Raji (cell line): ENCODE measurements around the gene IGF2BP3.

Experiments used
- POLR2A ChIP-seq: IDR thresholded peaks from 2 replicates; pipeline ENCODE4 v1.6.1; 2011; ENCODE audit warnings: low read depth, low read length, control low read depth; ENCODE audit not compliant: insufficient read depth

The IGF2BP3 gene

GRCh38 chr7:23470330-23471105, at the start of gene IGF2BP3:
Gene IGF2BP3 (minus strand): TSS chr7:23470491. CDS start chr7:23470110, 381 bp downstream.
- peak; percentile 68 for TF ChIP-seq POLR2A

- TF ChIP-seq POLR2A: no peak
These were observed 44.5 kb upstream of the IGF2BP3 start for GRCh38 chr7:23514755-23515154.

GRCh38 chr7:23494009-23494408, 23.7 kb upstream of the IGF2BP3 start:
- no peak for TF ChIP-seq POLR2A

- TF ChIP-seq POLR2A: no peak
These were observed 21.2 kb upstream of the IGF2BP3 start for GRCh38 chr7:23491502-23491901.

GRCh38 chr7:23490357-23491135, 20.3 kb upstream of the IGF2BP3 start:
- peak; percentile 46 for TF ChIP-seq POLR2A

- no peak for TF ChIP-seq POLR2A
These were observed 17.4 kb upstream of the IGF2BP3 start for GRCh38 chr7:23487670-23488069.

GRCh38 chr7:23486002-23486773, 15.9 kb upstream of the IGF2BP3 start:
- TF ChIP-seq POLR2A: no peak

- TF ChIP-seq POLR2A: no peak
These were observed 12.4 kb upstream of the IGF2BP3 start for GRCh38 chr7:23482686-23483085.

- no peak for TF ChIP-seq POLR2A
These were observed 7.9 kb upstream of the IGF2BP3 start for GRCh38 chr7:23477962-23478866.

GRCh38 chr7:23477157-23477499, 6.8 kb upstream of the IGF2BP3 start:
- TF ChIP-seq POLR2A: no peak

GRCh38 chr7:23476286-23477156, 6.2 kb upstream of the IGF2BP3 start:
- no peak for TF ChIP-seq POLR2A

GRCh38 chr7:23475576-23475839, 5.2 kb upstream of the IGF2BP3 start:
- TF ChIP-seq POLR2A: no peak

GRCh38 chr7:23474829-23475575, 4.7 kb upstream of the IGF2BP3 start:
- TF ChIP-seq POLR2A: no peak
